ENCODE data around the gene SNTB2.

DNA sequence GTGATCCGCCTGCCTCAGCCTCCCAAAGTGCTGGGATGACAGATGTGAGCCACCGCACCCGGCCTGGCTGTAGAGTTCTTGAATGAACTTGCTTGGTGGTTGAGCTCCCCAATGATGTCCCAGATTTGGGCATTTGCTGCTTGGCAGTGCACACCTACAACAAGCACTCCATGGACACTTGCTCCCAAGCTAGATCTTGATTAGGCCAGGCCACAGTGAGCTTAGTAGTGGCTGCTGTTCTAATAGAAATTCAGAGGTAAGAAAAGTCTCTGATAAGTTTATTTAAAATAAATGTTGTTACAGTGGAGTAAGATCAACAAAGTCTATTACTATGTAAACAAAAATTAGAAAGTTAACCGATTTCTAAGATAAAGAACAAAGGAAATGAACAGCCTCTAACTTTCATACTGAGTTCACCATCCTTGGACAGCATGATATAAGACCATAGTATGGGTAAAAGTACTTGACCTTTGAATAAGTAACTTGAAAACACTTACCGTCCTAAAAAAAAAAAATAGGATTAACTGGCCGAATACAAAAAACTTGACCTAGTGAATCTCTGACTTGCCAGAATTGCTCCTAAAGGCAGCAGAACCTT lies 163.7 kb downstream of the SNTB2 start:
- no peak for TF ChIP-seq POLR2A (IDR thresholded peaks at IDR 0.05)
- TF ChIP-seq, protein P1, sequence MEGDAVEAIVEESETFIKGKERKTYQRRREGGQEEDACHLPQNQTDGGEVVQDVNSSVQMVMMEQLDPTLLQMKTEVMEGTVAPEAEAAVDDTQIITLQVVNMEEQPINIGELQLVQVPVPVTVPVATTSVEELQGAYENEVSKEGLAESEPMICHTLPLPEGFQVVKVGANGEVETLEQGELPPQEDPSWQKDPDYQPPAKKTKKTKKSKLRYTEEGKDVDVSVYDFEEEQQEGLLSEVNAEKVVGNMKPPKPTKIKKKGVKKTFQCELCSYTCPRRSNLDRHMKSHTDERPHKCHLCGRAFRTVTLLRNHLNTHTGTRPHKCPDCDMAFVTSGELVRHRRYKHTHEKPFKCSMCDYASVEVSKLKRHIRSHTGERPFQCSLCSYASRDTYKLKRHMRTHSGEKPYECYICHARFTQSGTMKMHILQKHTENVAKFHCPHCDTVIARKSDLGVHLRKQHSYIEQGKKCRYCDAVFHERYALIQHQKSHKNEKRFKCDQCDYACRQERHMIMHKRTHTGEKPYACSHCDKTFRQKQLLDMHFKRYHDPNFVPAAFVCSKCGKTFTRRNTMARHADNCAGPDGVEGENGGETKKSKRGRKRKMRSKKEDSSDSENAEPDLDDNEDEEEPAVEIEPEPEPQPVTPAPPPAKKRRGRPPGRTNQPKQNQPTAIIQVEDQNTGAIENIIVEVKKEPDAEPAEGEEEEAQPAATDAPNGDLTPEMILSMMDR (IDR thresholded peaks at IDR 0.05 in 8 of 11, conservative IDR thresholded peaks at IDR 0.05 in 3 of 11): no peak
